ENCODE data around the gene HS1BP3. TPM values are rescaled to one million over a fixed set of nuclear protein-coding genes. Genes with fewer than 3 reads are reported as not detected.

The HS1BP3 gene
- total and polyA plus RNA-seq, 2 experiments from 2014 or later, result 13.5 to 20.3 TPM

GRCh38 chr2:20603791-20604190, 47.1 kb downstream of the HS1BP3 start:
- H3K4me1 ChIP-seq (ENCODE audit: low read depth), result peaks cover 11% of the 10 kb centered on the region
- no peaks in the 10 kb centered on the region for H3K27me3 ChIP-seq
- no peak overlapping the region for H3K4me3 ChIP-seq
- H3K9me3 ChIP-seq (ENCODE audit: low read depth), result no peaks in the 10 kb centered on the region
- no peak for DNase-seq (ENCODE audit: low read depth in 1 of 2, low spot score in 1 of 2)
- TF ChIP-seq CTCF (IDR thresholded peaks at IDR 0.05; ENCODE audit: low read depth, low read length), result no peak
- H3K27ac ChIP-seq, result no peak overlapping the region
- H3K36me3 ChIP-seq, result no peaks in the 10 kb centered on the region

- no peaks in the 10 kb centered on the region for H3K36me3 ChIP-seq
- DNase-seq (ENCODE audit: low read depth in 1 of 2, low spot score in 1 of 2), result no peak
- TF ChIP-seq CTCF (IDR thresholded peaks at IDR 0.05; ENCODE audit: low read depth, low read length), result no peak
- H3K4me3 ChIP-seq, result no peak overlapping the region
- H3K27ac ChIP-seq, result no peak overlapping the region
- H3K4me1 ChIP-seq (ENCODE audit: low read depth), result peaks cover 11% of the 10 kb centered on the region
- H3K9me3 ChIP-seq (ENCODE audit: low read depth), result no peaks in the 10 kb centered on the region
- H3K27me3 ChIP-seq, result no peaks in the 10 kb centered on the region
Observed at GRCh38 chr2:20602803-20603202, 48.1 kb downstream of the HS1BP3 start.

- H3K36me3 ChIP-seq, result no peaks in the 10 kb centered on the region
- TF ChIP-seq CTCF (IDR thresholded peaks at IDR 0.05; ENCODE audit: low read depth, low read length), result peak; percentile 41
- H3K4me3 ChIP-seq, result no peak overlapping the region
- no peak overlapping the region for H3K27ac ChIP-seq
- peaks cover 16% of the 10 kb centered on the region for H3K4me1 ChIP-seq (ENCODE audit: low read depth)
- DNase-seq (ENCODE audit: low read depth in 1 of 2, low spot score in 1 of 2), result no peak
- H3K27me3 ChIP-seq, result no peaks in the 10 kb centered on the region
- H3K9me3 ChIP-seq (ENCODE audit: low read depth), result no peaks in the 10 kb centered on the region
Observed at GRCh38 chr2:20600756-20601325, 50.1 kb downstream of the HS1BP3 start.

GRCh38 chr2:20599861-20600461, 50.9 kb downstream of the HS1BP3 start:
- DNase-seq (ENCODE audit: low read depth in 1 of 2, low spot score in 1 of 2), result no peak
- Histone ChIP-seq H3K9me3 (ENCODE audit: low read depth) (no peaks in the 10 kb centered on the region), H3K4me1 (ENCODE audit: low read depth) (peaks cover 16% of the 10 kb centered on the region), H3K27me3 (no peaks in the 10 kb centered on the region), H3K4me3 (no peak overlapping the region), H3K27ac (no peak overlapping the region), H3K36me3 (no peaks in the 10 kb centered on the region)
- no peak for TF ChIP-seq CTCF (IDR thresholded peaks at IDR 0.05; ENCODE audit: low read depth, low read length)

GRCh38 chr2:20599001-20599600, 51.8 kb downstream of the HS1BP3 start:
- Histone ChIP-seq H3K4me3 (no peak overlapping the region), H3K36me3 (no peaks in the 10 kb centered on the region), H3K27me3 (no peaks in the 10 kb centered on the region), H3K4me1 (ENCODE audit: low read depth) (peaks cover 16% of the 10 kb centered on the region), H3K27ac (no peak overlapping the region), H3K9me3 (ENCODE audit: low read depth) (no peaks in the 10 kb centered on the region)
- no peak for TF ChIP-seq CTCF (IDR thresholded peaks at IDR 0.05; ENCODE audit: low read depth, low read length)
- DNase-seq (ENCODE audit: low read depth in 1 of 2, low spot score in 1 of 2), result no peak
